HCT116 (cell line): ENCODE measurements around the gene RPH3AL.

Experiments used
- CTCF ChIP-seq, 3 experiments: fragments of 200-600 bp in 1 of 3; sonication (generic) in 1 of 3; IDR thresholded peaks in 2 of 3; conservative IDR thresholded peaks in 1 of 3; 2 replicates each; pipeline ENCODE4 v1.5.1; 2012 to 2017; ENCODE audit warnings: low read depth in 2 of 3, low read length in 2 of 3, antibody characterized with exemption in 1 of 3, borderline replicate concordance in 1 of 3, control low read depth in 1 of 3, mild to moderate bottlenecking in 1 of 3, mixed read lengths in 1 of 3, mixed run types in 1 of 3, moderate library complexity in 1 of 3; ENCODE audit not compliant: insufficient read depth in 1 of 3
- FOSL1 ChIP-seq: IDR thresholded peaks from 2 replicates; pipeline ENCODE4 v1.6.1; 2012; ENCODE audit warnings: low read depth
- POLR2A ChIP-seq: IDR thresholded peaks from 2 replicates; pipeline ENCODE4 v1.7.0; 2011; ENCODE audit warnings: borderline replicate concordance; ENCODE audit not compliant: insufficient read depth, insufficient read length; ENCODE audit errors: extremely low read depth
- REST ChIP-seq: IDR thresholded peaks from 2 replicates; pipeline ENCODE4 v1.6.1; 2012; ENCODE audit warnings: low read depth
- ZNF274 ChIP-seq: fragments of 200-500 bp; sonication (Bioruptor generic); IDR thresholded peaks from 2 replicates; pipeline ENCODE4 v1.6.1; 2014; ENCODE audit warnings: mild to moderate bottlenecking, low read depth, low read length, inconsistent platforms

- no peak for TF ChIP-seq REST
- TF ChIP-seq CTCF (IDR thresholded peaks at IDR 0.05 in 2 of 3, conservative IDR thresholded peaks at IDR 0.05 in 1 of 3; ENCODE audit: borderline replicate concordance in 1 of 3, insufficient read depth in 1 of 3, low read depth in 2 of 3, low read length in 2 of 3): no peak
- TF ChIP-seq FOSL1: no peak
- no peak for TF ChIP-seq ZNF274
- no peak for TF ChIP-seq POLR2A
Observed at GRCh38 chr17:170130-170670, 182.4 kb downstream of the RPH3AL start.
